ENCODE measurements around the gene LRRC27. TPM values are rescaled to one million over a fixed set of nuclear protein-coding genes. Genes with fewer than 3 reads are reported as not detected.

The LRRC27 gene
- total RNA-seq, 1 donor from 2014 or later = 13.8 TPM

- no peak for TF ChIP-seq CTCF (IDR thresholded peaks at IDR 0.05; ENCODE audit: partially characterized antibody, unreplicated experiment)
- Mint-ChIP-seq H3K4me1 (ENCODE audit: low read depth, unreplicated experiment) (peaks cover 35% of the 10 kb centered on the region), H3K9me3 (ENCODE audit: unreplicated experiment) (peaks cover 12% of the 10 kb centered on the region), H3K4me3 (ENCODE audit: unreplicated experiment) (peak overlapping the region; percentile 57), H3K27me3 (ENCODE audit: unreplicated experiment) (peaks cover 7% of the 10 kb centered on the region), H3K27ac (ENCODE audit: unreplicated experiment) (peak overlapping the region; percentile 48), H3K36me3 (ENCODE audit: unreplicated experiment) (peaks cover 6% of the 10 kb centered on the region)
- DNase-seq = no peak
Measured at GRCh38 chr10:132410056-132410778, 78.2 kb downstream of the LRRC27 start.

DNA sequence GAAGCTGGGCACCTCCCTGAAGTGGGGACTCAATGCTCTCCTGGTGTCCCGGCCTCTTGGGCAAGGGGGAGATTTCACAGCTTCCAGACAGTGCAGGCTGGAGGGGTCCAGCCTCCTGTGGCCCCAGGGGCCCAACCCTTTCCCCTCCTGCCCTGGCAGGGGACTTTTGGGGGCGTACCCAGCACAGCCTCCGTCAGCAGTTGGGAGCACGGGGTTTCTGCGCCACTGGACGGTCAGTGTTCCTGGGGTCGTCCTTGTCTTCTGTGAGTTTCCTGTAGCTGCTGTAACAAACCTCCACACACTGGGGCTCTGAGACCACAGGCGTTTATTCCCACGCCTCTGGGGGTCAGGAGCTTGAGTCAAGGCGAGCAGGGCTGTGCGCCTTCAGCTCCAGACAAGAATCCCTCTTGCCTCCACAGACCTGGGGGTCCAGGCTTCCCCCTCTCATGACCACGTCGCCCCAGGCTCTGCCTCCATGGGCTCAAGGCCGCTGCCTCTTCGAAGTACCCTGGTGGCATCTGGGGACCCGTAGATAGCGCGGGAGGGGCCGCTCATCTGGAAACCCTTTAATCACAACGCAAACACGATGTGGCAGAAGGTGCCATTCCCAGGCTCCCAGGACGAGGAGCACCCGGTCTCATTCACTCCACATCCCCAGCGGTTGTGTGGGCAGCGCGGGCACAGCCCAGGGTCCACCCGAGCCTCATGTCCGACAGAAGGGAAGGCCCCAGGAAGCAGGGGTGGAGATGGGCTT is 79.0 kb downstream of the LRRC27 start:
- Mint-ChIP-seq H3K4me1 (ENCODE audit: low read depth, unreplicated experiment) (peaks cover 40% of the 10 kb centered on the region), H3K9me3 (ENCODE audit: unreplicated experiment) (peaks cover 13% of the 10 kb centered on the region), H3K27me3 (ENCODE audit: unreplicated experiment) (peaks cover 8% of the 10 kb centered on the region), H3K4me3 (ENCODE audit: unreplicated experiment) (no peak overlapping the region), H3K36me3 (ENCODE audit: unreplicated experiment) (peaks cover 6% of the 10 kb centered on the region), H3K27ac (ENCODE audit: unreplicated experiment) (peak overlapping the region; percentile 73)
- no peak for TF ChIP-seq CTCF (IDR thresholded peaks at IDR 0.05; ENCODE audit: partially characterized antibody, unreplicated experiment)
- DNase-seq = no peak

DNA sequence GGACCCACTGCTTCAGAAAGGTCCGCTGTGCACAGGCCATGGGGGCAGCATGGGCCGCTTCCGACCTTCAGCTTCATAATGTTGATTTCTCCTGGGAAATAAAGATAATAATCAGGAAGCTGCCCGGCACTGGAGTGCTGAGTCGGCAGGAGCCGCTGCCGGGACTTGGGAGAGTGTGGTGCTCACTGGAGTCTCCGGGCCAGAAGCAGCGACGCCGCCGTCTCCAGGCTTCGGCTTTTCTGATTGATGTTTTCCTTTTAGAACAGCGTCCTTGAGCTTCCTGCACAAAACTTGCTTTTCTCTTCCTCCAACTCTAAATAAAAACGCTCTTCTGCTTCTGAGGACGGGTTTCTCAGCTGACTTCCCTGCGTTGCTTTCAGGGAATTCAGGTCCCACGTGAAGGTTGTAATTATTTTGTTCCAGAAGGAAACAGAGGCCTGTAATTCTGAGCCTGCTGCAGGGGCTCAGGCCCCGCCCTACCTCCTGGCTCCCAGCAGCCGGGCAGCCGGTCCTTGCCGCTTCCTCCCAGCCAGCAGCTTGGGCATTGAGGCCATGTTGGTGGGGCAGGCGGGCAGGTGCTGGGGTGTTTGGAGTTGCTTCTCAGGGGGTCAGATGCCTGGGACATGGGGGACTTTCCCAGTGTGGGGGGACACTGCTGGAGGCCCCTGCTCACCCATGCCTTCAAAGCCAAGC is 79.7 kb downstream of the LRRC27 start:
- peaks cover 4% of the 10 kb centered on the region for H3K36me3 Mint-ChIP-seq (ENCODE audit: unreplicated experiment)
- H3K4me3 Mint-ChIP-seq (ENCODE audit: unreplicated experiment) = peak overlapping the region; percentile 75
- peak overlapping the region; percentile 70 for H3K27ac Mint-ChIP-seq (ENCODE audit: unreplicated experiment)
- peaks cover 8% of the 10 kb centered on the region for H3K27me3 Mint-ChIP-seq (ENCODE audit: unreplicated experiment)
- H3K9me3 Mint-ChIP-seq (ENCODE audit: unreplicated experiment) = peaks cover 12% of the 10 kb centered on the region
- TF ChIP-seq CTCF (IDR thresholded peaks at IDR 0.05; ENCODE audit: partially characterized antibody, unreplicated experiment) = no peak
- no peak for DNase-seq
- peaks cover 41% of the 10 kb centered on the region for H3K4me1 Mint-ChIP-seq (ENCODE audit: low read depth, unreplicated experiment)

DNA sequence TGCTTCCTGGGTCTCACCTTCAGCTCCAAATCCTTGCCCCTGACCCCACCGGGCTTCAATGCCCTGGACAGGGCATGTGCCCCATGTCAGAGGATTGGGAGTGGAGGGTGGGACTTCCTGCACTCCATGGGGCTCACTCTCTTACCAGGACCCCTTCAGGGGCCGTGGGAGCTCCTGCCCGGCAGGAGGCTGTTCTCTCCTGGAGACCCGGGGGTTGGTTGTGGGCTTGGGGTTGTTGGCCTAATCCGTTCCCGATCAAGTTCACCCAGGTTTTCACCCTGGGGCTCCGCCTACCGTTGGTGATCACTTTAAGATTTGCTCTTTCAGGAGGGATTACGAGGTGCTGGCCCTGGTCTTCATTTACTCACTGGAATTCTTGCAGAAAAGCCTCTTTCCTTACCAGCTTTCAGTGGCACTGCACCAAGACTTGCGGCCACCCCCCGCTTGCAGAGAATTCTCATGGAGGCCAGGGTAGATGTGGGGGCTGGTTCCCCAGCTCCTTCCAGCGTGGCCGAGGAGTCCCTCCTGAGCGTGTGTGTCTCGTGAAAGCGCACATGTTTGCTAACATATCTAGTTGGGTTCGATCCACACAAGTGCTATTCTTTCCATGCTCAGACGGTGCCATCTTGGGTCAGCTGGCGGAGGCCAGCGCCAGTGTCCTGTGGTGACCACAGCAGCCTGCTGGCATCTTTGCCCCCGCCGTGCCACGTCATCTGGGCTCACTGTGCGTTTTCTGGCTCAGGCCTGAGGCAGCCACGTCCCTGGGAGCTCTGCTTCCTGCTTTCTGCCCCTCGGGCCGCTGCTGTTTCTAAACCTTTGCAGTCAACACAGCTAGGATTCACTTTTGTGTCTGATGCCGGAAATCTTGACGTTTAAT is 80.6 kb downstream of the LRRC27 start:
- Mint-ChIP-seq H3K36me3 (ENCODE audit: unreplicated experiment) (peaks cover 4% of the 10 kb centered on the region), H3K27ac (ENCODE audit: unreplicated experiment) (no peak overlapping the region), H3K27me3 (ENCODE audit: unreplicated experiment) (peaks cover 8% of the 10 kb centered on the region), H3K4me1 (ENCODE audit: low read depth, unreplicated experiment) (peaks cover 38% of the 10 kb centered on the region), H3K9me3 (ENCODE audit: unreplicated experiment) (peaks cover 12% of the 10 kb centered on the region), H3K4me3 (ENCODE audit: unreplicated experiment) (no peak overlapping the region)
- TF ChIP-seq CTCF (IDR thresholded peaks at IDR 0.05; ENCODE audit: partially characterized antibody, unreplicated experiment) = no peak
- no peak for DNase-seq
